Gastroesophageal sphincter (tissue), 4 donors: ENCODE results near the gene NOS1AP. TPM values are rescaled to one million over a fixed set of nuclear protein-coding genes. Genes with fewer than 3 reads are reported as not detected.

Source experiments
- ATAC-seq: fragments of 150-250 bp; one replicate; pipeline ENCODE4 v1.9.1; 2016; ENCODE audit warnings: mild to moderate bottlenecking, moderate library complexity
- H3K27ac ChIP-seq, 4 donors: fragments of 200-600 bp; sonication (generic) in 3 of 4; 1 replicate in 3 of 4; 2 replicates in 1 of 4; pipeline ENCODE4 v1.5.1; 2016 to 2019
- H3K27me3 ChIP-seq: fragments of 200-600 bp; sonication (generic); one replicate; pipeline ENCODE4 v1.5.1; 2019
- H3K36me3 ChIP-seq, 2 donors: fragments of 200-600 bp; sonication (generic); one replicate each; pipeline ENCODE4 v1.5.1; 2019; ENCODE audit warnings: control low read depth in 1 of 2
- H3K4me1 ChIP-seq, 3 donors: fragments of 200-600 bp; sonication (generic); 1 replicate in 2 of 3; 2 replicates in 1 of 3; pipeline ENCODE4 v1.5.1; 2016 to 2019; ENCODE audit warnings: control low read depth in 2 of 3
- H3K4me3 ChIP-seq, 2 donors: fragments of 200-600 bp; sonication (generic); one replicate each; pipeline ENCODE4 v1.5.1; 2019; ENCODE audit warnings: mild to moderate bottlenecking in 1 of 2, moderate library complexity in 1 of 2
- H3K9me3 ChIP-seq, 3 donors: fragments of 200-600 bp; sonication (generic); one replicate each; pipeline ENCODE4 v1.5.1; 2017 to 2019; ENCODE audit warnings: control low read depth in 2 of 3
- CTCF ChIP-seq, 4 experiments: fragments of 200-600 bp in 2 of 4; fragments of 450-650 bp in 2 of 4; sonication (generic) in 1 of 4; IDR thresholded peaks; one replicate each; pipeline ENCODE4 v1.5.1; 2017 to 2019; ENCODE audit warnings: antibody characterized with exemption in 4 of 4, mild to moderate bottlenecking in 2 of 4, moderate library complexity in 2 of 4
- EP300 ChIP-seq: sonication (generic); formaldehyde crosslinking; IDR thresholded peaks from one replicate; pipeline ENCODE4 v1.6.1; 2017; ENCODE audit warnings: antibody characterized with exemption, mild to moderate bottlenecking
- POLR2A ChIP-seq, 2 donors: fragments of 450-650 bp; IDR thresholded peaks; one replicate each; pipeline ENCODE4 v1.6.1; 2017; ENCODE audit warnings: antibody characterized with exemption in 2 of 2, mild to moderate bottlenecking in 2 of 2, moderate library complexity in 1 of 2
- POLR2AphosphoS5 ChIP-seq: sonication (generic); formaldehyde crosslinking; IDR thresholded peaks from one replicate; pipeline ENCODE4 v1.6.1; 2017; ENCODE audit warnings: antibody characterized with exemption
- WGBS, 2 donors: methylation state at CpG; one replicate each; pipeline ENCODE4 v1.1.5; 2018; ENCODE audit warnings: low coverage in 1 of 2; 5-methylcytosine and 5-hydroxymethylcytosine counted together
- total RNA-seq, 4 donors: library from RNA; depleted of rRNA; stranded (reverse); fragments of >200 nt; gene quantifications; one replicate each; pipeline ENCODE4 v1.1.0, GENCODE V29; 2016

The NOS1AP gene
- total RNA-seq, 4 donors from 2014 or later = 3.5 to 7.8 (median 4.1) TPM

DNA sequence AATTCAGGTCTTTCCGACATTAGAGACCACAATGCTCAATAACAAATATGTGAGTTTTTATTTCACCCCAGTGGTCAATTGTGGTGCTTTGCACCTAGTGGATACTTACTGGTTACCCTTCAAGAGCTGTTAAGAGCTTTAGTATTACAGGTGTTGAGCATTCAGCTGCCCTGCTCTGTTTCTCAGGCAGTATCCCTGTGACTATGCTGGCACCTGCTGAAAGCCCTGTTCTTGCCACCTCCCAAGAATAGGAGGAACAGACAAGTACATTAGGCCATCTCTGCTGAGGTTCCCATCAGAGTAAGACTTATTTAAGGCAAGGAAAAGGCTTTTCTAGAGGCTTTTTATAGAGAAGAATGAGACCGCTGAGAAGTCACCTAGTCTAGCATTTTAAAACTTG, 60.8 kb downstream of the NOS1AP start:
- no peak overlapping the region for H3K27ac ChIP-seq
- ATAC-seq = no peak
- H3K4me1 ChIP-seq = peaks cover 0 to 16% (median 0%) of the 10 kb centered on the region in 3 donors
- WGBS, 2 donors = 89 to 100% methylated on average over 1 to 2 of the region's 2 CpGs
- H3K9me3 ChIP-seq = peaks cover 0 to 8% (median 0%) of the 10 kb centered on the region in 3 donors
- H3K36me3 ChIP-seq = no peaks in the 10 kb centered on the region
- H3K27me3 ChIP-seq = no peaks in the 10 kb centered on the region
- TF ChIP-seq EP300 (no peak), CTCF (IDR thresholded peaks at IDR 0.05) (no peak)
- H3K4me3 ChIP-seq = no peak overlapping the region

DNA sequence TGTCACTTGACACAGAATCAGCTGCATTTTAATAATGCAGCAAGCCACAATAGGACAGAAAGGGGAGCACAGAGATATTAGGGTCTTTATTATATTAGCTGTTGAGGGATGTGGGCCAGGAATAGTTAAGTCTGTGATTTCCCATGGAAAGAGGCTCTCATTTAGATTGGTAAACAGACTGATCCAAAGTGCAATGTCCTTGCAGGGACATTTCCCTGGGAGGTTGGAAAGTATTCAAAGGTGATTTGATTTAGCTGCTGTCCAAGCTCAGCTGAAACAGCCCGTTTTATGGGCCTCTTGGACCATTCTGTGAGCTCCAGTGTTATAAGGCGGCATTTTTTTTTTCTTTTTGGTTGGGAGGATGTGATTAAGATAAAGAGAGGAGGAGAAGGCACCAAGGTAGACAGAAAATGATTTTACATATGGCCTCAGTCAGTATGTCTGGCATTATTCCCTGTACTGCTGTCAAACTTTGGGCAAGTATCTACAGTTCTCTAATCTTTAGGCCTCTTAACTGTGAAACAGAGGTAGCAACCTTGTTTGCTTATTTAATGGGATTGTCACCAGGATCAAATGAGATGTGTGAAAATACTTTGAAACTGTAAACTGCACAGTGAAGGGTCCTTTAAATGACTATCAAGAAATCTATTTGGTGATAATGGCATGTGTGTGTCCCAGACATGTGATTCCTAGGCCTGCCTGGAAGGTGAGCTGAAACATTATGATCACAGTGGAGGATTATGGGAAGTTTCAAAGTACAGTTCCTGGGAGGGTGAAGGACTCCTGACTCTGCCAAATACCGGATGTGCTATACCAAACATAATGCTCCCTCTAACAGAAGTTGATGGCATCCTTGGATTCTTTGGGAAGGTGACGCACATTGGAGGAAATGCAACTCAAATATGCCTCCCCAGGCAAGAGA, 62.2 kb downstream of the NOS1AP start:
- WGBS, 2 donors = 64 to 77% methylated on average over 3 to 4 of the region's 4 CpGs
- Histone ChIP-seq H3K4me1 (peaks cover 0 to 19% (median 2%) of the 10 kb centered on the region in 3 donors), H3K36me3 (no peaks in the 10 kb centered on the region), H3K9me3 (no peaks in the 10 kb centered on the region), H3K27ac (no peak overlapping the region), H3K27me3 (no peaks in the 10 kb centered on the region), H3K4me3 (no peak overlapping the region)
- ATAC-seq = no peak
- TF ChIP-seq POLR2A (IDR thresholded peaks at IDR 0.05) (no peak), POLR2AphosphoS5 (no peak), EP300 (no peak), CTCF (IDR thresholded peaks at IDR 0.05) (no peak)

GRCh38 chr1:162133566-162133965, 64.1 kb downstream of the NOS1AP start:
- ATAC-seq = no peak
- TF ChIP-seq EP300 (no peak), CTCF (IDR thresholded peaks at IDR 0.05) (no peak), POLR2AphosphoS5 (no peak), POLR2A (IDR thresholded peaks at IDR 0.05) (no peak)
- Histone ChIP-seq H3K27ac (no peak overlapping the region), H3K36me3 (no peaks in the 10 kb centered on the region), H3K4me1 (peaks cover 0 to 29% (median 3%) of the 10 kb centered on the region in 3 donors), H3K27me3 (no peaks in the 10 kb centered on the region), H3K4me3 (no peak overlapping the region), H3K9me3 (no peaks in the 10 kb centered on the region)
- 46% methylated on average over 2 of the region's 2 CpGs; no CpG with 5 or more reads in 1 of the 2 donors for WGBS, 2 donors

DNA sequence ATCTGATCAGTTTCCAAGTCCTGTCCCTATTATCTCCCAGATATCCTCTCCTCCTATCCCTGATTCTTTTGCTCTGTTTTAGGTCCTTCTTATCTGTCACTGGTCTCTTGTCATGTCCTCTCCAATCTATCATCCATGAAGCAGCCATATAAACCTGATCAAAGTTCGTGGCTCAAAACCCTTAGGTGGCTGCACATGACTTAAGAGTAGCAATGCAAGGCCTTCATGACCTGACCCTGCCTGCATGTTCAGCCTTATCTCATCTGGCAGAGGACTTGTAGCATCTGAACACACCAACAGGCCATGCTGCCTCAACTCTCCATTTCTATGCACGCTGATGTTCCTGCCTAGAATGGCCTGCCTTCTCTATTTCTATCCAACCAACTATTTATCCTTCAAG, 65.2 kb downstream of the NOS1AP start:
- Histone ChIP-seq H3K4me1 (peaks cover 0 to 29% (median 3%) of the 10 kb centered on the region in 3 donors), H3K9me3 (no peaks in the 10 kb centered on the region), H3K36me3 (no peaks in the 10 kb centered on the region), H3K27me3 (no peaks in the 10 kb centered on the region), H3K27ac (no peak overlapping the region), H3K4me3 (no peak overlapping the region)
- WGBS, 2 donors = 79 to 86% methylated on average over 1 to 2 of the region's 2 CpGs
- ATAC-seq = no peak
- TF ChIP-seq EP300 = no peak
- TF ChIP-seq POLR2AphosphoS5 = no peak
- no peak for TF ChIP-seq POLR2A (IDR thresholded peaks at IDR 0.05)
- no peak for TF ChIP-seq CTCF (IDR thresholded peaks at IDR 0.05)

DNA sequence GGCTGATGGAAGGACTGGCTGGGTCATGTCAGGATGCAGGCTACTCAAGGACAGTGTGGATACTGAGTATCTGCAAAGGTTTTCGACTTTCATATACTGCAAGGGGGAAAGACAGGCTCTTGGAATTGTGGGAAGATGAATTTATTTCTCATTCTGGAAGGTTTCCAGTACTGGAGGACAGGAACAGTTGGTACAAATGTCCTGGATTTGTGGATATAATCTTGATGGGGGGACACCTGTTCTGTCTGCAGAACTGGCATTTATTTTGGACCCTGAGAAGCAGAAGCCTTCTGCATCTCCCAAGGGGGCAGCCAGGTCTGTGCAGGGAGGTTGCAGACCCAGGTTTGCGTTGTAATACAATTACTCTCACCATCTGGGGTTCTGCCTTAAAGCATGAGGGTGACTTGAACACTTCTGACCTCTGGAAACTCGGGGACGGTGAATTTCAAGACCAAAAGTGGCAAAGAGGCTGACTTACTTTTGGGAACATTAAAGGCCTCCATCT, 65.8 kb downstream of the NOS1AP start:
- H3K4me3 ChIP-seq = no peak overlapping the region
- no peak for TF ChIP-seq EP300
- no peak for TF ChIP-seq POLR2AphosphoS5
- TF ChIP-seq POLR2A (IDR thresholded peaks at IDR 0.05) = no peak
- no peak for TF ChIP-seq CTCF (IDR thresholded peaks at IDR 0.05)
- 90 to 93% methylated on average over 4 of the region's 4 CpGs for WGBS, 2 donors
- H3K9me3 ChIP-seq = no peaks in the 10 kb centered on the region
- H3K4me1 ChIP-seq = peaks cover 0 to 29% (median 3%) of the 10 kb centered on the region in 3 donors
- ATAC-seq = no peak
- no peak overlapping the region for H3K27ac ChIP-seq
- H3K27me3 ChIP-seq = no peaks in the 10 kb centered on the region
- no peaks in the 10 kb centered on the region for H3K36me3 ChIP-seq
